Rectal smooth muscle tissue (tissue), 1 donor: ENCODE data around the gene SLC25A30.
"Not testable (repeated sequence)": the region's sequence is repeated elsewhere in the genome, so short reads cannot be mapped to it uniquely, and the experiment has no call there.

Experiments used
- H3K27ac ChIP-seq: one replicate; pipeline ENCODE4 v1.7.0; 2013; ENCODE audit warnings: low read depth, low read length, inconsistent platforms
- H3K27me3 ChIP-seq: one replicate; pipeline ENCODE4 v1.7.0; 2013; ENCODE audit warnings: low read length; ENCODE audit not compliant: control insufficient read depth, insufficient read depth
- H3K36me3 ChIP-seq: one replicate; pipeline ENCODE4 v1.7.0; 2013; ENCODE audit warnings: low read length; ENCODE audit not compliant: control insufficient read depth, insufficient read depth
- H3K4me1 ChIP-seq: one replicate; pipeline ENCODE4 v1.7.0; 2013; ENCODE audit warnings: low read length; ENCODE audit not compliant: control insufficient read depth, insufficient read depth
- H3K4me3 ChIP-seq: one replicate; pipeline ENCODE4 v1.7.0; 2013; ENCODE audit warnings: low read length
- H3K9ac ChIP-seq: one replicate; pipeline ENCODE4 v1.7.0; 2013; ENCODE audit warnings: low read length

SLC25A30 gene

GRCh38 chr13:45441633-45442032 lies 23.5 kb upstream of the SLC25A30 start:
- Histone ChIP-seq H3K4me1 (no peaks in the 10 kb centered on the region), H3K36me3 (no peaks in the 10 kb centered on the region), H3K4me3 (no peak overlapping the region), H3K27ac (no peak overlapping the region), H3K9ac (no peak overlapping the region), H3K27me3 (no peaks in the 10 kb centered on the region)

DNA sequence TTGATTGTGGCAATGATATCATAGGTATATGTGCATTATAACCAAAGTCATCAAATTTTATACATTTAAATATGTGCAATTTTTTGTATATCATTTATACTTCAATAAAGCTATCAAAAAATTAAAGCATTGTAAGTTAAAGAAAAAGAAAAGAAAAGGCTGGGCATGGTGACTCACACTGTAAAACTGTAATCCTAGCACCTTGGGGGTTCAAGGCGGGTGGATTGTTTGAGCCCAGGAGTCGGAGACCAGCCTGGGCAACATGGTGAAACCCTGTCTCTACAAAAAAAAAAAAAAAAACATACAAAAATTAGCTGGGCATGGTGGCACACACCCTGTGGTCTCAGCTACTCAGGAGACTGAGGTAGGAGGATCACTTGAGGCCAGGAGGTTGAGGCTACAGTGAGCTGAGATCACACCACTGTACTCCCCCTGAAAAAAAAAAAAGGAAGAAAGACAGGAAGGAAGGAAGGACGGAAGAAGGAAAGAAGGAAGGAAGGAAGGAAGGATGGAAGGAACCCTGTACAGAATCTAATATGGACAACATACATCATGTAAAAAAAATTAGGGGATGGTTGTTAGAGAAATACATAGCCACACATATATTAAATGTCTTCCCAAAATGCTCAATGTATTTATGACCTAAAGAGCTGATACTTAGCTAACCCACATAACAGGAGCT lies 21.7 kb upstream of the SLC25A30 start:
- Histone ChIP-seq H3K27me3 (no peaks in the 10 kb centered on the region), H3K4me3 (no peak overlapping the region), H3K4me1 (no peaks in the 10 kb centered on the region), H3K9ac (no peak overlapping the region), H3K27ac (no peak overlapping the region), H3K36me3 (no peaks in the 10 kb centered on the region)

- H3K36me3 ChIP-seq = no peaks in the 10 kb centered on the region
- H3K27ac ChIP-seq = no peak overlapping the region
- H3K27me3 ChIP-seq = no peaks in the 10 kb centered on the region
- H3K4me1 ChIP-seq = no peaks in the 10 kb centered on the region
- no peak overlapping the region for H3K4me3 ChIP-seq
- no peak overlapping the region for H3K9ac ChIP-seq
These were observed 20.8 kb upstream of the SLC25A30 start for GRCh38 chr13:45439008-45439407.

DNA sequence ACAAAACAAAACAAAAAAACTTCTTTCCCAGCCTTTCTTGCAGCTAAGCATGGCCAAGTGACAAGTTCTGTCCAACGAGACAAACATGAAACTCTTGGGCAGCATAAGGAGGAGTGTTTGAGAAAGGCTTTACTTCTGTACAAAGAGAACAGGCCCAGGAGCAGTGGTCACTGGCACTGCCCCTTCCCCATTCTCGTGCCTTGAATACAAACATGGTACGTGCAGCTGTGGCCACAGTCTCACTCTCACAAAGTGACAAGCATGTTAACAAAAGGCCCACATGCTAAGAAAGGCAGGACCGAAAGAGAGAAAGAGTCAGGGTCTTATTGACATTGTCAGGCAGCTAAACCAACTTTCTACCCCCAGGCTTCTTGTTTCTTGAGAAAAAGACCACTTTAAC lies 19.8 kb upstream of the SLC25A30 start:
- Histone ChIP-seq H3K36me3 (no peaks in the 10 kb centered on the region), H3K4me3 (no peak overlapping the region), H3K27me3 (no peaks in the 10 kb centered on the region), H3K4me1 (no peaks in the 10 kb centered on the region), H3K27ac (no peak overlapping the region), H3K9ac (no peak overlapping the region)

DNA sequence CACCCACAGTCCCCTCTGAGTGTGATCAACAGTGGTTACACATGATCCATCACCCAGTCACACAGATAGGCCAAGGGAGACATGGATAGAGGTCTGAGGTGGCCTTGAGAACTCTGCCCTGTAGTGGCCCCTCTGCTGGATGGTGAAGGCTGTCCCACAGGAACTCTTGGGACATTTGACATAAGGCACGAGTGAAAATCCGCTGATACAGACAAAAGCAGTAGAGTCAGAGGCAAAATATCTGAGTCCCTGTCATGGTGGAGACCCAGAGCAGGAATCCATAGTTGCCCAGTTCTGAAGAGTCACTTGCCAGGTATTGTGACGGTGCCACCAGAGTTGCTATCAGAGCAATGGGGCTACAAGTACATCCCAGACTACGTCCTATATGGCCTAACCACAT lies 18.8 kb upstream of the SLC25A30 start:
- H3K36me3 ChIP-seq = no peaks in the 10 kb centered on the region
- no peak overlapping the region for H3K9ac ChIP-seq
- no peak overlapping the region for H3K4me3 ChIP-seq
- H3K4me1 ChIP-seq = no peaks in the 10 kb centered on the region
- H3K27me3 ChIP-seq = no peaks in the 10 kb centered on the region
- H3K27ac ChIP-seq = no peak overlapping the region

DNA sequence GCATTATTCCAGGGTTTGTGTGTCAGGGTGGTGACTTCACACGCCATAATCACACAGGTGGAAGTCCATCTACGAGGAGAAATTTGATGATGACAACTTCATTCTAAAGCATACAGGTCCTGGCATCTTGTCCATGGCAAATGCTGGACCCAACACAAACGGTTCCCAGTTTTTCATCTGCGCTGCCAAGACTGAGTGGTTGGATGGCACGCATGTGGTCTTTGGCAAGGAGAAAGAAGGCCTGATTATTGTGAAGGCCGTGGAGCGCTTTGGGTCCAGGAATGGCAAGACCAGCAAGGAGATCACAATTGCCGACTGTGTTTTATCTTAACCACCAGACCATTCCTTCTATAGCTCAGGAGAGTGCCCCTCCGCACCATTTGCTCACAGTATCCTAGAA lies 18.2 kb upstream of the SLC25A30 start:
- Histone ChIP-seq H3K4me1 (no peaks in the 10 kb centered on the region), H3K4me3 (no peak overlapping the region), H3K27ac (no peak overlapping the region), H3K9ac (no peak overlapping the region), H3K36me3 (no peaks in the 10 kb centered on the region), H3K27me3 (no peaks in the 10 kb centered on the region)

DNA sequence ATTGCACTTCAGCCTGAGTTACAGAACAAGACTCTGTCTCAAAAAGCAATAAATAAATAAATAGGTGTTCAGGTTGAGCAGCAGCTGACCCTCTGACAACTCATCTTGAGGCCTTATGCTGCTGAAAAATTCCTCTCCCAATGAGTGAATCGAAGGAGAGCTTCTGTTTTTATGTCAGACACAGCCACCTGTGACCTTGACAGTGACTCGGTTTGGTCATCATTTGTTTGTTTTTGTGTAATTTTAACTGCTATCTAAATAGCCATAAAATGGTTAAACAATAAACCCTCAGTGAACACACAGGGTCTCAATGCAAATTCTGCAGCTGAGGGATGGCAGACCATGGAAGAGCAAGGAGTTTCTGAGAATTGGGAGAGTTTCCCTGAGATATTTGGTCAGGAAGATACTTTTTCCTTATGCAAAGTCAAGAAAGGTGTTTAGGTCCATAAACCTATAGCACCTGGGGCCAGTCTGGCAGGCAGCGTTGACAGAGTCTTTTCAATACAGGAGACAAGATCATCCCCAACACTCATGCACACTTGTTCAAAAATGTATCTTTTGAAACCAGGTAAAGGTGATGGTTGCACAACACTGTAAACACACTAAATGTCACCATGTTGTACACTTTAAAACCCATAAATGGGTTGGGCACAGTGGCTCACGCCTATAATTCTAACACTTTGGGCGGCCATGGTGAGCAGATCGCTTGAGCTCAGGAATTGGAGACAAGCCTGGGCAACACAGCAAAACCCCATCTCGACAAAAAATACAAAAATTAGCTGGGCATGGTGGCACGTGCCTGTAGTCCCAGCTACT lies 16.6 kb upstream of the SLC25A30 start:
- Histone ChIP-seq H3K27me3 (no peaks in the 10 kb centered on the region), H3K36me3 (no peaks in the 10 kb centered on the region), H3K4me1 (no peaks in the 10 kb centered on the region), H3K4me3 (no peak overlapping the region), H3K27ac (no peak overlapping the region), H3K9ac (no peak overlapping the region)

DNA sequence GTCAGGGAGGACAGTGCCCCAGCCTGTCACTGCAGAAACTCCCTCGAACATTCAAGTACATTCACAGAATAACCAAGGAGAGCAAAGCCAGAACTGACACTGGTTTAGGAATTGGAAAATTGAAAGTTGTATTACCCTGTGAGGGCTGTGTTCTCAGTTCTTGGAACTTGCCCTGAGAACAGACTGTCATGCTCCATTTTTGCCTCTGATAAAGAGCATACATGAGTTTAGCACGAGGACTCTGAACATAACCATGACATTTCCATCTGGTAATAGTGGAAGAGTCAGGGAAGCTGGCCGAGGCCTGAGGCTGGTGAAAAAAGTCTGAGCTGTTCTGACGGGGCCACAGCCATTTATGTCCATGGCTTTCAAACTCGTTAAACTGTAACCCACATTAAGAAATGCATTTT lies 15.2 kb upstream of the SLC25A30 start:
- no peak overlapping the region for H3K27ac ChIP-seq
- no peak overlapping the region for H3K4me3 ChIP-seq
- no peaks in the 10 kb centered on the region for H3K27me3 ChIP-seq
- H3K36me3 ChIP-seq = no peaks in the 10 kb centered on the region
- no peak overlapping the region for H3K9ac ChIP-seq
- no peaks in the 10 kb centered on the region for H3K4me1 ChIP-seq

DNA sequence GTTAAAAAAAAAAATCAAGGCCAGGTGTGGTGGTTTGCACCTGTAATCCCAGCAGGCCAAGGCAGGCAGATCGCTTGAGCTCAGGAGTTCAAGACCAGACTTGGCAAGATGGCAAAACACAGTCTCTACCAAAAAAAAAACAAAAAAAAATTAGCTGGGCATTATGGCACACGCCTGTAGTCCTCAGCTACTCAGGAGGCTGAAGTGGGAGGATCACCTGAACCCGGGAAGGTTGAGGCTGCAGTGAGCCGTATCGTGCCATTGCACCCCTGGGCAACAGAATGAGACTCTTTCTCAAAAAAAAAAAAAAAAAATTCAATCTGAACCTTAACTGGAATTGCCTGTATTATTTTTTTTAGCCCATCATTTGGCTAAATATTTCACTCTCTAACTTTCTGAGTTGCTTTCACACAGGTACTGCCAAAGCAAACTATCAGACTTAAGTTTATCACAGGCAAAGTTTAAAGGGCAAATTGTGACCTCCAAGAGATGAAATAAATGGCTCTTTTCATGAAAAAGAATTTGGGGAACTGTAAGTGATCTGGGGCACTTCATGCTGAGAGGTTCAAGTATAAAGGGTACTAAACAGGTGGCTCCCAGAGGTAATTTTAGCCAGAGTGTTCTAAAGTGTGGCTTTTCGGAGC lies 14.7 kb upstream of the SLC25A30 start:
- Histone ChIP-seq H3K4me3 (no peak overlapping the region), H3K36me3 (no peaks in the 10 kb centered on the region), H3K4me1 (no peaks in the 10 kb centered on the region), H3K27me3 (no peaks in the 10 kb centered on the region), H3K27ac (no peak overlapping the region), H3K9ac (no peak overlapping the region)

DNA sequence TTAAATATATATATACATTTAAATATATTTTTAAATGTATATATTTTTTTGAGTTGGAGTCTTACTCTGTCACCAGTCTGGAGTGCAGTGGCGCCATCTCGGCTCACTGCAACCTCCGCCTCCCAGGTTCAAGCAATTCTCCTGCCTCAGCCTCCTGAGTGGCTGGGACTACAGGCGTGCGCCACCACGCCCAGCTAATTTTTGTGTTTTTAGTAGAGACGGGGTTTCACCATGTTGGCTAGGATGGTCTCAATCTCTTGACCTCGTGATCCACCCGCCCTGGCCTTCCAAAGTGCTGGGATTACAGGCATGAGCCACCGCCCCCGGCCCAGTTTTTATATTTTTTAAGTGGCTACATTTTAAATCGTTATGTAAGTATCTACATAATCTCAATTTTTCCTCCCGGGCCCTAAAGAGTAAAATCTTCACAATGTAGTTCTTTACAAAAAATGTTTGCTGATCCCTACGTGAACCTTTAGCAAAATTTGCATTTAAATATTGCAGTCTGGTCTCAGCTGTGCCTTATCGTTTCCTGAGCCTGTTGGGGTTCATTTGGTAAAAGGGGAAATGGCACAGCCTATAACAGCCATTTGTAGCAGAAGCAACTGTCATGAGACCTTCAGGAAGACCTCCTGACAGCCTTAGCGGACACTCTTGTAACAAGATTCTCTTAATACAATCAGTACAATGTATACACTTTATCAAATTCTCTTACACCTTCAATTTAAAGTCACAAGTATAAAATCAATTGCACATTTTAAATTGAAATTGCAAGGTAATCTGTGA lies 8.1 kb upstream of the SLC25A30 start:
- not testable (repeated sequence) for H3K27me3 ChIP-seq, H3K36me3 ChIP-seq, H3K27ac ChIP-seq, H3K4me1 ChIP-seq, H3K4me3 ChIP-seq, H3K9ac ChIP-seq

- H3K9ac ChIP-seq = no peak overlapping the region
- no peak overlapping the region for H3K27ac ChIP-seq
- no peaks in the 10 kb centered on the region for H3K27me3 ChIP-seq
These were observed 4.6 kb upstream of the SLC25A30 start for GRCh38 chr13:45422731-45423292.

DNA sequence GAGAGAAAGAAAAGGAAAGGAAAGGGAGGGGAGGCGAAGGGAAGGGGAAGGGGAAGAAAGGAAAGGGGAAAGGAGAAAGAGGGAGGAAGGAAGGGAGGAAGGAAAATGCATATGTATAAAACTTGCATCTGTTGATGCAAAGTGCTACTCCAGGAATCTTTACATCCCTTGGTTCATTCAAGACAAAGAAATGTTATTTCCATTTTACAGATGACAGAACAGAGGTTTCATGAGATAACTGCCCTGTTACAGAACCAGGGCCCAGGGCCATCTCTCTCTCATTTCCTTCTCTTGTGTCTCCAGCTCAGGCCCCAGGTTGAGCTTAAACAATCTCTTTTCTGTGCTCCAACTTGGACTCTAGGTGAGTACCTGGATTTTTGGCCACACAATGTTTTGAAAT lies 1.8 kb upstream of the SLC25A30 start:
- H3K27ac ChIP-seq = no peak overlapping the region
- H3K9ac ChIP-seq = no peak overlapping the region
- H3K36me3 ChIP-seq = no peaks in the 10 kb centered on the region
- peaks cover 3% of the 10 kb centered on the region for H3K4me1 ChIP-seq
- H3K27me3 ChIP-seq = no peaks in the 10 kb centered on the region
- no peak overlapping the region for H3K4me3 ChIP-seq

More at GRCh38 chr13:45422731-45423292, 4.6 kb upstream of the SLC25A30 start:
- H3K36me3 ChIP-seq = no peaks in the 10 kb centered on the region
- no peak overlapping the region for H3K4me3 ChIP-seq
- no peaks in the 10 kb centered on the region for H3K4me1 ChIP-seq
